H1 (cell line): ENCODE measurements around the gene IL31RA. TPM values are rescaled to one million over a fixed set of nuclear protein-coding genes. Genes with fewer than 3 reads are reported as not detected.

Source experiments
- CTCF ChIA-PET: fragments of 300-600 bp; sonication (Branson Sonifier 250); formaldehyde crosslinking; loops from one replicate; lab custom pipeline; 2021; ENCODE audit not compliant: partially characterized antibody; lab: Charles Lee
- POLR2A ChIA-PET: fragments of 300-600 bp; sonication (Branson Sonifier 250); formaldehyde crosslinking; loops from one replicate; lab custom pipeline; 2021; ENCODE audit warnings: inconsistent platforms; ENCODE audit not compliant: partially characterized antibody; lab: Charles Lee
- DNase-seq, 2 experiments: peaks; one replicate each; pipeline versions ENCODE4 v3.0.0 to v3.0.0-alpha.2; 2010 to 2022; ENCODE audit warnings: low spot score in 2 of 2, low read depth in 1 of 2, mixed read lengths in 1 of 2
- FAIRE-seq: peaks from 2 replicates; lab custom pipeline; 2011; peaks lifted over from hg19 to GRCh38; lab: Jason Lieb, UNC
- H2AFZ ChIP-seq: 2 replicates; pipeline ENCODE4 v1.8.1; 2012; ENCODE audit warnings: low read length, inconsistent platforms
- H2AK5ac ChIP-seq: 2 replicates; pipeline ENCODE4 v1.6.1; 2013; ENCODE audit warnings: low read depth, low read length
- H2BK120ac ChIP-seq: replicated peaks from 2 replicates; pipeline ENCODE3; 2013; ENCODE audit warnings: low read depth, low read length, inconsistent platforms
- H2BK12ac ChIP-seq: 2 replicates; pipeline ENCODE4 v1.6.1; 2013; ENCODE audit warnings: low read depth, low read length
- H2BK15ac ChIP-seq: 2 replicates; pipeline ENCODE4 v1.6.1; 2013; ENCODE audit warnings: low read length
- H2BK20ac ChIP-seq: 2 replicates; pipeline ENCODE4 v1.6.1; 2013; ENCODE audit warnings: low read length
- H2BK5ac ChIP-seq: 2 replicates; pipeline ENCODE4 v1.6.1; 2013; ENCODE audit warnings: low read depth, low read length
- H3K14ac ChIP-seq: 2 replicates; pipeline ENCODE4 v1.6.1; 2013; ENCODE audit warnings: inconsistent platforms; ENCODE audit not compliant: insufficient read length
- H3K18ac ChIP-seq: 2 replicates; pipeline ENCODE4 v1.6.1; 2013; ENCODE audit warnings: low read length; ENCODE audit errors: extremely low read depth
- H3K23ac ChIP-seq: 2 replicates; pipeline ENCODE4 v1.6.1; 2013; ENCODE audit warnings: inconsistent platforms; ENCODE audit not compliant: insufficient read length
- H3K23me2 ChIP-seq: 2 replicates; pipeline ENCODE4 v1.6.1; 2013; ENCODE audit warnings: low read depth, low read length
- H3K27ac ChIP-seq: 2 replicates; pipeline ENCODE4 v1.6.1; 2011; ENCODE audit warnings: low read depth, low read length, inconsistent platforms
- H3K27me3 ChIP-seq, 4 experiments: replicated peaks in 1 of 4; 1 replicate in 1 of 4; 2 replicates in 3 of 4; pipeline versions ENCODE4 v1.6.1 to v1.8.1; 2011 to 2013; ENCODE audit warnings: low read length in 3 of 4, mild to moderate bottlenecking in 3 of 4, inconsistent platforms in 2 of 4, mixed read lengths in 2 of 4, moderate library complexity in 1 of 4; ENCODE audit not compliant: control insufficient read depth in 3 of 4, insufficient read depth in 3 of 4; ENCODE audit errors: extremely low read depth in 1 of 4
- H3K36me3 ChIP-seq, 4 experiments: 2 replicates each; pipeline versions ENCODE4 v1.6.1 to v1.8.1; 2011 to 2013; ENCODE audit warnings: mild to moderate bottlenecking in 4 of 4, low read length in 3 of 4, moderate library complexity in 2 of 4, control low read depth in 1 of 4, inconsistent platforms in 1 of 4; ENCODE audit not compliant: insufficient read depth in 4 of 4, control insufficient read depth in 2 of 4
- H3K4ac ChIP-seq: replicated peaks from 2 replicates; pipeline ENCODE3; 2013; ENCODE audit warnings: low read length, low read depth, mixed read lengths, inconsistent platforms; ENCODE audit not compliant: insufficient read length
- H3K4me1 ChIP-seq, 4 experiments: replicated peaks in 1 of 4; 1 replicate in 1 of 4; 2 replicates in 3 of 4; pipeline versions ENCODE4 v1.6.1 to v1.8.1; 2011 to 2013; ENCODE audit warnings: low read length in 3 of 4, inconsistent platforms in 2 of 4, mixed read lengths in 1 of 4; ENCODE audit not compliant: insufficient read depth in 4 of 4, control insufficient read depth in 3 of 4
- H3K4me2 ChIP-seq, 2 experiments: 2 replicates each; pipeline versions ENCODE4 v1.6.1 to v1.8.1; 2011 to 2013; ENCODE audit warnings: low read depth in 2 of 2, low read length in 2 of 2, control low read depth in 1 of 2, inconsistent platforms in 1 of 2, mild to moderate bottlenecking in 1 of 2; ENCODE audit not compliant: insufficient read depth in 1 of 2
- H3K4me3 ChIP-seq, 4 experiments: fragments of 200-600, 300-600 bp in 1 of 4; sonication (generic), shearing (Covaris generic), sonication (Bioruptor Twin) in 1 of 4; 2 replicates each; pipeline versions ENCODE4 v1.5.1 to v1.8.1; 2011 to 2016; ENCODE audit warnings: low read length in 4 of 4, low read depth in 3 of 4, control low read depth in 2 of 4, inconsistent platforms in 2 of 4, mild to moderate bottlenecking in 2 of 4, mixed read lengths in 1 of 4, moderate library complexity in 1 of 4; ENCODE audit not compliant: insufficient read depth in 2 of 4; ENCODE audit errors: extremely low read depth in 1 of 4
- H3K56ac ChIP-seq: replicated peaks from 2 replicates; pipeline ENCODE3; 2013; ENCODE audit warnings: low read depth, mild to moderate bottlenecking, mixed read lengths, low read length, inconsistent platforms; ENCODE audit not compliant: insufficient read length
- H3K79me1 ChIP-seq: 2 replicates; pipeline ENCODE4 v1.6.1; 2013; ENCODE audit warnings: low read depth, low read length, control low read depth
- H3K79me2 ChIP-seq, 2 experiments: 2 replicates each; pipeline versions ENCODE4 v1.6.1 to v1.8.1; 2012 to 2013; ENCODE audit warnings: low read length in 2 of 2, mild to moderate bottlenecking in 2 of 2, inconsistent platforms in 1 of 2; ENCODE audit not compliant: insufficient read depth in 2 of 2, control insufficient read depth in 1 of 2
- H3K9ac ChIP-seq, 4 experiments: replicated peaks in 1 of 4; 1 replicate in 1 of 4; 2 replicates in 3 of 4; pipeline versions ENCODE4 v1.6.1 to v1.8.1; 2011 to 2013; ENCODE audit warnings: low read depth in 3 of 4, low read length in 3 of 4, control low read depth in 2 of 4, mild to moderate bottlenecking in 2 of 4, moderate library complexity in 2 of 4, inconsistent platforms in 1 of 4; ENCODE audit errors: extremely low read depth in 1 of 4
- H3K9me3 ChIP-seq, 2 experiments: 2 replicates each; pipeline versions ENCODE4 v1.6.1 to v1.8.1; 2012 to 2013; ENCODE audit warnings: mild to moderate bottlenecking in 2 of 2, moderate library complexity in 2 of 2, control low read depth in 1 of 2, inconsistent platforms in 1 of 2, low read depth in 1 of 2, low read length in 1 of 2, mixed read lengths in 1 of 2; ENCODE audit not compliant: insufficient read depth in 2 of 2
- H4K20me1 ChIP-seq, 2 experiments: replicated peaks in 1 of 2; 2 replicates each; pipeline versions ENCODE3 to v1.8.1; 2011 to 2013; ENCODE audit warnings: inconsistent platforms in 2 of 2, low read length in 2 of 2, mild to moderate bottlenecking in 1 of 2; ENCODE audit not compliant: insufficient read depth in 2 of 2, control insufficient read depth in 1 of 2
- H4K5ac ChIP-seq: 2 replicates; pipeline ENCODE4 v1.6.1; 2013; ENCODE audit warnings: low read length, low read depth, mixed read lengths, inconsistent platforms; ENCODE audit not compliant: insufficient read length
- H4K8ac ChIP-seq: 2 replicates; pipeline ENCODE4 v1.8.0; 2013; ENCODE audit warnings: mild to moderate bottlenecking, moderate library complexity, low read length, inconsistent platforms; ENCODE audit not compliant: insufficient read depth; ENCODE audit errors: extremely low read depth
- H4K91ac ChIP-seq: replicated peaks from 2 replicates; pipeline ENCODE3; 2013; ENCODE audit warnings: low read length, mixed read lengths, inconsistent platforms; ENCODE audit not compliant: insufficient read length
- BCL11A ChIP-seq, 2 experiments: IDR thresholded peaks; one replicate each; pipeline ENCODE4 v1.6.1; 2011; ENCODE audit warnings: low read depth in 2 of 2, low read length in 2 of 2, mild to moderate bottlenecking in 2 of 2
- BRCA1 ChIP-seq: IDR thresholded peaks from 2 replicates; pipeline ENCODE4 v1.6.1; 2012; ENCODE audit warnings: low read depth, low read length, improper control_type of control experiment
- CREB1 ChIP-seq: IDR thresholded peaks from 2 replicates; pipeline ENCODE4 v1.6.1; 2012; ENCODE audit warnings: inconsistent platforms
- EP300 ChIP-seq, 2 experiments: IDR thresholded peaks; 1 replicate in 1 of 2; 2 replicates in 1 of 2; pipeline ENCODE4 v1.6.1; 2011 to 2012; ENCODE audit warnings: low read depth in 2 of 2, low read length in 2 of 2, mild to moderate bottlenecking in 2 of 2, borderline replicate concordance in 1 of 2, inconsistent platforms in 1 of 2, moderate library complexity in 1 of 2
- HDAC2 ChIP-seq, 2 experiments: fragments of 300-600 bp in 1 of 2; sonication (generic) in 1 of 2; IDR thresholded peaks; 2 replicates each; pipeline ENCODE4 v1.6.1; 2011 to 2012; ENCODE audit warnings: low read depth in 2 of 2, low read length in 2 of 2, mild to moderate bottlenecking in 2 of 2, moderate library complexity in 2 of 2, borderline replicate concordance in 1 of 2, inconsistent platforms in 1 of 2
- JUN ChIP-seq: IDR thresholded peaks from 2 replicates; pipeline ENCODE4 v1.6.1; 2011; ENCODE audit warnings: low read depth, mild to moderate bottlenecking, improper control_type of control experiment, low read length
- JUND ChIP-seq: IDR thresholded peaks from 2 replicates; pipeline ENCODE4 v1.6.1; 2011; ENCODE audit warnings: mild to moderate bottlenecking, improper control_type of control experiment, low read length
- MAFK ChIP-seq: IDR thresholded peaks from 2 replicates; pipeline ENCODE4 v1.6.1; 2012; ENCODE audit warnings: low read depth, mild to moderate bottlenecking, improper control_type of control experiment, low read length
- POU5F1 ChIP-seq: IDR thresholded peaks from 2 replicates; pipeline ENCODE4 v1.6.1; 2011; ENCODE audit warnings: low read depth, mild to moderate bottlenecking, low read length, moderate library complexity
- RAD21 ChIP-seq, 2 experiments: IDR thresholded peaks in 1 of 2; conservative IDR thresholded peaks in 1 of 2; 2 replicates each; pipeline ENCODE4 v1.6.1; 2011; ENCODE audit warnings: low read depth in 2 of 2, low read length in 2 of 2, improper control_type of control experiment in 1 of 2, inconsistent platforms in 1 of 2, mild to moderate bottlenecking in 1 of 2, moderate library complexity in 1 of 2
- SRF ChIP-seq: IDR thresholded peaks from 2 replicates; pipeline ENCODE4 v1.6.1; 2011; ENCODE audit warnings: mild to moderate bottlenecking, low read depth, low read length, moderate library complexity
- WGBS, 2 experiments: shearing (Covaris generic) in 1 of 2; methylation state at CpG; one replicate each; pipeline versions ENCODE4 v1.1.6 to v1.1.7; 2013 to 2015; ENCODE audit warnings: low lambda C conversion rate in 2 of 2, mixed read lengths in 2 of 2, inconsistent platforms in 1 of 2, low coverage in 1 of 2, missing lambda C conversion rate in 1 of 2; ENCODE audit not compliant: insufficient replicate concordance in 2 of 2, insufficient coverage in 1 of 2, insufficient read length in 1 of 2; ENCODE audit errors: extremely low coverage in 1 of 2, missing lambda C conversion rate in 1 of 2; 5-methylcytosine and 5-hydroxymethylcytosine counted together
- polyA plus RNA-seq, 7 experiments: library from polyadenylated mRNA; depleted of rRNA in 3 of 7; stranded (reverse) in 5 of 7; unstranded in 2 of 7; fragments of >200 nt in 5 of 7; fragments of 200-250 nt in 2 of 7; gene quantifications; 1 replicate in 5 of 7; 2 replicates in 1 of 7; 4 replicates in 1 of 7; pipeline versions ENCODE4 v1.2.1 to v1.2.3, GENCODE V29; 2011 to 2013; ENCODE audit warnings: missing spikeins in 2 of 7, mixed read lengths in 2 of 7
- total RNA-seq: library from RNA; stranded (reverse); fragmentation: NEBNext Ultra II Directional; extraction: Animal tissue kit (Norgen Biotek cat#: 25700); gene quantifications from 2 replicates; pipeline ENCODE4 v1.2.1, GENCODE V29; 2021

The IL31RA gene
- total and polyA plus RNA-seq, 2 of the 8 experiments (the other 6 are each of a cell fraction or from before 2014, with no cell fraction given) = not detected

DNA sequence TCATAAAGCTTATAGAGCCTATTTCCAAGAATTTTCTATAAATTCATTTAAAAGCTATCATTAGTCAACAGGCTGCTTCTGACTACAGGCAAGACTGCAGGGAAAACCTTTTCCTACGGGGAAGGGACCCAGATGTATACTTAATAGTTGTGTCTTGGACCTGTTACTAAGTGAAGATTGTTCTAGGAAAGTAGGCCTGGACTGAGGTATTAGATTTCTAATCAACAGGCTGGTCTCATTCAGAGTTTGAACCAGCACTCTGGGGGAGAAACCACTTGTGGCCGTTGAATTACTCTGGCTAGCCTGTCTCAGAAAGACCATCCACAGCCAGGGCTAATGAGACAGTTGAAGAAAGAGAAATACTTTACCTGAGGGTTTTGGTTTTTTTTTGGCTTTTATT lies 83.6 kb downstream of the IL31RA start:
- Histone ChIP-seq H2BK12ac (no peak overlapping the region), H4K20me1 (no peaks in the 10 kb centered on the region), H2AK5ac (no peak overlapping the region), H3K56ac (no peak overlapping the region), H4K8ac (no peak overlapping the region), H3K23me2 (no peaks in the 10 kb centered on the region), H2BK5ac (no peak overlapping the region), H4K5ac (no peak overlapping the region), H3K23ac (no peak overlapping the region), H4K91ac (no peak overlapping the region), H3K4me3 (no peak overlapping the region), H2AFZ (no peak overlapping the region), H2BK15ac (no peak overlapping the region), H3K4me2 (no peak overlapping the region), H3K27me3 (peaks cover 0 to 1% (median 0%) of the 10 kb centered on the region in 4 experiments; a peak in 1 of 7 replicates), H3K79me1 (no peaks in the 10 kb centered on the region), H3K4ac (no peak overlapping the region), H3K4me1 (no peaks in the 10 kb centered on the region), H2BK20ac (no peak overlapping the region), H3K9me3 (no peaks in the 10 kb centered on the region), H3K14ac (no peak overlapping the region), H3K9ac (no peak overlapping the region), H2BK120ac (no peak overlapping the region), H3K36me3 (no peaks in the 10 kb centered on the region), H3K18ac (no peak overlapping the region), H3K27ac (no peak overlapping the region), H3K79me2 (no peaks in the 10 kb centered on the region)
- no peak for DNase-seq
- POLR2A ChIA-PET = no interaction called here
- FAIRE-seq = no peak
- 90% methylated on average over 2 of the region's 2 CpGs; no CpG with 5 or more reads in 1 of the 2 experiments for WGBS, 2 experiments
- CTCF ChIA-PET = interaction anchor here (0.9 to 4.3 kb wide), 20 partner anchors 10 to 331 kb away, joined by 3 to 71 read pairs (median 4); partner anchors contain the start of gene ANKRD55
- no peak for TF ChIP-seq BCL11A (IDR thresholded peaks at IDR 0.05; ENCODE audit: low read depth in 2 of 2, low read length in 2 of 2)
- no peak for TF ChIP-seq POU5F1
- no peak for TF ChIP-seq EP300 (IDR thresholded peaks at IDR 0.05; ENCODE audit: borderline replicate concordance in 1 of 2, low read depth in 2 of 2, low read length in 2 of 2)
- TF ChIP-seq RAD21 (IDR thresholded peaks at IDR 0.05 in 1 of 2, conservative IDR thresholded peaks at IDR 0.05 in 1 of 2; ENCODE audit: low read depth in 2 of 2, low read length in 2 of 2) = no peak
- TF ChIP-seq BRCA1 = no peak
- no peak for TF ChIP-seq HDAC2 (IDR thresholded peaks at IDR 0.05; ENCODE audit: borderline replicate concordance in 1 of 2, low read depth in 2 of 2, low read length in 2 of 2)
- TF ChIP-seq JUND = no peak
- TF ChIP-seq SRF = no peak
- TF ChIP-seq MAFK = no peak
- no peak for TF ChIP-seq CREB1
- TF ChIP-seq JUN = no peak
